CD4-positive, alpha-beta T cell (primary cell): ENCODE results near the gene METAP1D. TPM values are rescaled to one million over a fixed set of nuclear protein-coding genes. Genes with fewer than 3 reads are reported as not detected.

Experiments
- ATAC-seq: fragments of 200-7000 bp; cut with Tn5 transposase; one replicate; pipeline ENCODE4 v1.10.0; 2022; ENCODE audit warnings: mild to moderate bottlenecking; ENCODE audit not compliant: poor library complexity
- CTCF ChIA-PET: fragments of 350-600 bp; sonication (Branson Sonifier 250); formaldehyde crosslinking; loops from one replicate; lab custom pipeline; 2021; ENCODE audit warnings: antibody characterized with exemption, inconsistent platforms; lab: Charles Lee
- POLR2A ChIA-PET: fragments of 350-600 bp; sonication (Branson Sonifier 250); formaldehyde crosslinking; loops from one replicate; lab custom pipeline; 2021; ENCODE audit warnings: antibody characterized with exemption, inconsistent platforms; lab: Charles Lee
- DNase-seq, 14 experiments: peaks; one replicate each; pipeline ENCODE4 v3.0.0-alpha.2; 2013 to 2020; ENCODE audit warnings: mixed read lengths in 2 of 14
- H3K27ac ChIP-seq, 2 donors: one replicate each; pipeline versions ENCODE4 v1.5.1 to v1.7.0; 2013; ENCODE audit warnings: low read length in 2 of 2, low read depth in 1 of 2, mild to moderate bottlenecking in 1 of 2
- H3K27me3 ChIP-seq, 2 experiments: 1 replicate in 1 of 2; 2 replicates in 1 of 2; pipeline versions ENCODE4 v1.6.1 to v1.7.0; 2013; ENCODE audit warnings: low read length in 2 of 2, control low read depth in 1 of 2, mild to moderate bottlenecking in 1 of 2, moderate library complexity in 1 of 2; ENCODE audit not compliant: insufficient read depth in 2 of 2, control insufficient read depth in 1 of 2
- H3K36me3 ChIP-seq: one replicate; pipeline ENCODE4 v1.6.1; 2013; ENCODE audit warnings: low read length, control low read depth; ENCODE audit not compliant: insufficient read depth
- H3K4me1 ChIP-seq: one replicate; pipeline ENCODE4 v1.6.1; 2013; ENCODE audit warnings: low read length, control low read depth; ENCODE audit not compliant: insufficient read depth
- H3K4me3 ChIP-seq: one replicate; pipeline ENCODE4 v1.5.1; 2013; ENCODE audit warnings: mild to moderate bottlenecking, low read length, moderate library complexity
- H3K9me3 ChIP-seq, 2 experiments: 1 replicate in 1 of 2; 2 replicates in 1 of 2; pipeline versions ENCODE4 v1.6.1 to v1.7.0; 2013; ENCODE audit warnings: low read length in 2 of 2, mild to moderate bottlenecking in 2 of 2, control low read depth in 1 of 2, moderate library complexity in 1 of 2; ENCODE audit not compliant: control insufficient read depth in 1 of 2, insufficient read depth in 1 of 2
- H3K27ac Mint-ChIP-seq: one replicate; pipeline ENCODE4 v1.8.0; 2020; ENCODE audit warnings: mixed read lengths
- H3K27me3 Mint-ChIP-seq: one replicate; pipeline ENCODE4 v1.8.0; 2021; ENCODE audit warnings: mixed read lengths
- H3K36me3 Mint-ChIP-seq: one replicate; pipeline ENCODE4 v1.8.0; 2021; ENCODE audit warnings: low read depth, mixed read lengths
- H3K4me1 Mint-ChIP-seq: one replicate; pipeline ENCODE4 v1.8.0; 2021; ENCODE audit warnings: low read depth, mixed read lengths
- H3K4me3 Mint-ChIP-seq: one replicate; pipeline ENCODE4 v1.8.0; 2020; ENCODE audit warnings: mild to moderate bottlenecking, mixed read lengths
- H3K9me3 Mint-ChIP-seq: one replicate; pipeline ENCODE4 v1.8.0; 2020; ENCODE audit warnings: mixed read lengths
- CTCF ChIP-seq: fragments of 200-600 bp; IDR thresholded peaks from one replicate; pipeline ENCODE4 v1.8.0; 2022; ENCODE audit warnings: antibody characterized with exemption, mild to moderate bottlenecking
- intact Hi-C, 2 experiments: fragments of 100-400 bp; cut with DNase I in 1 of 2; cut with micrococcal nuclease in 1 of 2; formaldehyde crosslinking; loops; one replicate each; pipeline versions ENCODE4 v1.15.1 to v1.9.0; 2023 to 2025; cut with DNase I, micrococcal nuclease
- total RNA-seq, 174 experiments: library from RNA in 2 of 174; stranded (reverse) in 2 of 174; gene quantifications; one replicate each; pipeline ENCODE4 v1.2.3 and lab custom pipeline; 2021 to 2026

The METAP1D gene
- total RNA-seq, 2 experiments from 2014 or later: 7.2 to 7.9 TPM

- Histone ChIP-seq H3K27me3 (peaks cover 97 to 99% of the 10 kb centered on the region in 2 experiments), H3K4me3 (no peak overlapping the region), H3K9me3 (peaks cover 9 to 72% of the 10 kb centered on the region in 2 experiments), H3K4me1 (peaks cover 66% of the 10 kb centered on the region), H3K27ac (no peak overlapping the region), H3K36me3 (no peaks in the 10 kb centered on the region)
- intact Hi-C loops: no loop called here
- peaks cover 10% of the 10 kb centered on the region for H3K36me3 Mint-ChIP-seq
- peaks cover 56% of the 10 kb centered on the region for H3K4me1 Mint-ChIP-seq
- no peaks in the 10 kb centered on the region for H3K9me3 Mint-ChIP-seq
- CTCF ChIA-PET: no interaction called here
- DNase-seq (peak in 1 of 14 experiments; percentile 25), ATAC-seq (no peak)
- peaks cover 100% of the 10 kb centered on the region for H3K27me3 Mint-ChIP-seq
- POLR2A ChIA-PET: interaction anchor here (1.5 kb wide), 1 partner anchor 10 kb away, joined by 9 read pairs; no protein-coding TSS in a partner anchor
- H3K27ac Mint-ChIP-seq: peak overlapping the region; percentile 78
- no peak for TF ChIP-seq CTCF
- H3K4me3 Mint-ChIP-seq: no peak overlapping the region
Measured at GRCh38 chr2:172089005-172089504, 89.3 kb downstream of the METAP1D start.

DNA sequence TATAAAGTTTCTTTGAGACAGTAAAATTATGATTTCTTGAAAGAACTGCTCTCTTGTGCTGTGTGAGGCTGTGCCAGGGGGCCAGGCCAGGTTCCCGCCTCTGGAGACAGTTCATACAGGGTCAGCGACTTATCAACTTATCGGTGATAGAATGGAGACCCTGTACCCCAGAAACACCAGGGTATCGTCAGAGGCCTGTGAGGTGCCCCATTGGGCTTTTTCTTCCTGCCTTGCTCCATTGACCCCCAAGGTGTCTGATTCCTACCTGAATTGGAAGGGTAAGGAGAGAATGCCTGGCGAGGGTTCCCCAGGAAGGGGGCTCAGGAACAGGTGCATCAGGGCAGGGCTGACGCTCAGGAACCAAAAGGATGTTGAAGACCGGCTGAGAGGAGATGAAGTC lies 89.9 kb downstream of the METAP1D start:
- Histone ChIP-seq H3K27ac (no peak overlapping the region), H3K9me3 (peaks cover 9 to 72% of the 10 kb centered on the region in 2 experiments), H3K4me1 (peaks cover 66% of the 10 kb centered on the region), H3K27me3 (peaks cover 96 to 97% of the 10 kb centered on the region in 2 experiments), H3K36me3 (no peaks in the 10 kb centered on the region), H3K4me3 (no peak overlapping the region)
- ChIA-PET POLR2A (no interaction called here), CTCF (no interaction called here)
- Mint-ChIP-seq H3K27ac (peak overlapping the region; percentile 49), H3K4me3 (no peak overlapping the region), H3K9me3 (no peaks in the 10 kb centered on the region), H3K36me3 (peaks cover 8% of the 10 kb centered on the region), H3K4me1 (peaks cover 52% of the 10 kb centered on the region), H3K27me3 (peaks cover 97% of the 10 kb centered on the region)
- DNase-seq: no peak
- TF ChIP-seq CTCF: no peak
- intact Hi-C loops: loop anchor here in 1 of 2 experiments (10.0 kb wide), 1 partner anchor 465 kb away; the partner anchor contains the start of gene PDK1
- no peak for ATAC-seq

- H3K9me3 ChIP-seq: peaks cover 9 to 73% of the 10 kb centered on the region in 2 experiments
- H3K4me3 ChIP-seq: no peak overlapping the region
- no peaks in the 10 kb centered on the region for H3K9me3 Mint-ChIP-seq
- H3K27ac ChIP-seq: no peak overlapping the region
- DNase-seq (peak in 2 of 14 experiments; percentile 19 to 25), ATAC-seq (no peak)
- ChIA-PET POLR2A (interaction anchor here (2.5 kb wide), 1 partner anchor 8 kb away, joined by 15 read pairs; no protein-coding TSS in a partner anchor), CTCF (interaction anchor here (1.4 kb wide), 1 partner anchor 13 kb away, joined by 4 read pairs; the partner anchor contains the start of gene DLX2)
- H3K27ac Mint-ChIP-seq: peak overlapping the region; percentile 49
- peaks cover 8% of the 10 kb centered on the region for H3K36me3 Mint-ChIP-seq
- no peaks in the 10 kb centered on the region for H3K36me3 ChIP-seq
- intact Hi-C loops: loop anchor here in 1 of 2 experiments (10.0 kb wide), 1 partner anchor 464 kb away; the partner anchor contains the start of gene PDK1
- peaks cover 93% of the 10 kb centered on the region for H3K27me3 Mint-ChIP-seq
- H3K4me3 Mint-ChIP-seq: no peak overlapping the region
- H3K4me1 ChIP-seq: peaks cover 66% of the 10 kb centered on the region
- H3K4me1 Mint-ChIP-seq: peaks cover 48% of the 10 kb centered on the region
- H3K27me3 ChIP-seq: peaks cover 94 to 97% of the 10 kb centered on the region in 2 experiments
- no peak for TF ChIP-seq CTCF
Measured at GRCh38 chr2:172090044-172090961, 90.5 kb downstream of the METAP1D start.
